HG03432 (cell line): ENCODE data around the gene TRMT112.

ENCODE experiments used
- ATAC-seq: cut with Tn5 transposase; IDR thresholded peaks from one replicate; pipeline ENCODE4 v1.9.1; 2021; ENCODE audit warnings: mild to moderate bottlenecking, moderate library complexity; ENCODE audit not compliant: unreplicated experiment

Gene TRMT112

DNA sequence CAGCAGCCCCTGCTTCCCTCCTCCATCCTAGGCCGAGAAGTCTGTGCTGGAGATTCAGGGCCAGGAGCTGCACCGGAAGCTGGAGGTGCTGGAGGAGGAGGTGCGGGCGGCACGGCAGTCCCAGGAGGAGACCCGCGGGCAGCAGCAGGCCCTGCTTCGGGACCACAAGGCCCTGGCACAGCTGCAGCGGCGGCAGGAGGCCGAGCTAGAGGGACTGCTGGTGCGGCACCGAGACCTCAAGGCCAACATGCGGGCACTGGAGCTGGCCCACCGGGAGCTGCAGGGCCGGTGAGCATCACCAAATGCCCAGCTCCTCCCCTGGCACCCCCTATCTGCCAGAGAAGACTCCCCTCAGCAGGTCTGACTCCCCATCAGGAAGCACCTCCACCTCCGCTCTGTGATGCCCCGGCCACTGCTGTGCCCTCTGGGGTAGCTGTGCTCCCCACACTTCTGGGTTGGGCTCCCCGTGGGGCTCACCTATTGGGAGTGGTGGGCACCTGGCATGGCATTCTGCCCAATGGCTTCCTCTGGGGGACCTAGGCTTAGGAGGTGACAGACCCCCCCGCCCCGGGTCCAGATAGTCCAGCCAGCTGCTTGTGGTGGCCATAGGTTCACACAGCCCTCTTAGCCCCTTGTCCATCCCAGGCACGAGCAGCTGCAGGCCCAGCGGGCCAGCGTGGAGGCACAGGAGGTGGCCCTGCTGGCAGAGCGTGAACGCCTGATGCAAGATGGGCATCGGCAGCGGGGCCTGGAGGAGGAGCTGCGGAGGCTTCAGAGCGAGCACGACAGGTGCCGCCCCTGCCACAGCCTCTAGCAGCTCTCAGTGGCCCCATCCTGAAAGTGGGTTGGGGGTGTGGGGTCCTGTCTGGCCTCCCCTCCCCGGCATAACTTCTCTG lies 35.0 kb upstream of the TRMT112 start:
- no peak for ATAC-seq

DNA sequence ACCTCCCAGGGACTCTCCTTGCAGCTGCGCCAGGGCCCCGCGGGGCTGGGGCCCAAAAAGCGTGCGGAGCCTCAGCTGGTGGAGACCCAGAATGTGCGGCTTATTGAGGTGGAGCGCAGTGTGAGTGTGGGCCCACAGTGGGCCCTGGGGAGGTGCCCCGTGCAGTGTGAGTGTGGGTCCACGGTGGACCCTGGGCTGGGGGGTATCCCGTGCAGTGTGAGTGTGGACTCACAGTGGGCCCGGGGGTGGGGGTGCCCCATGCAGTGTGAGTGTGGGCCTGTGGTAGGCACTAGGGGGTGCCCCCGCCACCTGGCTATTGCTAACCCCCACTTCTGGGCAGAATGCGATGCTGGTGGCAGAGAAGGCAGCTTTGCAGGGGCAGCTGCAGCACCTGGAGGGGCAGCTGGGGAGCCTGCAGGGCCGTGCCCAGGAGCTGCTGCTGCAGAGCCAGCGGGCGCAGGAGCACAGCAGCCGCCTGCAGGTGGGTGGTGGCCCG lies 33.8 kb upstream of the TRMT112 start:
- no peak for ATAC-seq

- no peak for ATAC-seq
Measured at GRCh38 chr11:64349404-64349803, 32.0 kb upstream of the TRMT112 start.

- ATAC-seq = no peak
Measured at GRCh38 chr11:64349025-64349387, 31.6 kb upstream of the TRMT112 start.

GRCh38 chr11:64348383-64349024 lies 31.1 kb upstream of the TRMT112 start:
- no peak for ATAC-seq

DNA sequence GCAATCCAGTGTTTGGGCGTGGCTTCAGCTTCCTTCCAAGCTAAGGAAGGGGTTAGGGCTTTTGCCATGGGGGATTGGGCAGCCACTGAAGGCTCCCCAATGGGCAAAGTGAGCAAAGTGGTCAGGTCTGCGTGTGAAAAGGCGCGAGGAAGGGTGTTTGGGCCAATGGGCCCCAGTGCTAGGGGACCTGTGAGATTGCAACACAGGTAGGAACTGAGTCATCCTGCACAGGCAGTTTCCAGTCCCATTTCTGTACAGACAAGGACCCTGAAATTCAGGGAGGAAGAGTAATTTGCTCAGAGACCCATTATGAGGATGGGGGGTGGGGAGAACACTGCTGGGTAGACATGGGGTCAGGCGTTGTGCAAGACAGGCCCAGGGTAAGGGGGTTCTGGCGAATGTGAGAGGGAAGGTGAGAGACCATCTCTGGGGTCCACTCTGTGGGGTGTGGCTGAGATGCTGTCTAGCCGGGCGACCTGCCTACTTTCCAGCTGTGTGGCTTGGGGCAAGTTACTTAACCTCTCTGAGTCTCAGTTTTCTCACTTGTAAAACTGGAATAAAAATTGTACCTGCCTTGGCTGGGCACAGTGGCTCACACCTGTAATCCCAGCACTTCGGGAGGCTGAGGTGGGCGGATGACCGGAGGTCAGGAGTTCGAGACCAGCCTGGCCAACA lies 30.0 kb upstream of the TRMT112 start:
- no peak for ATAC-seq

GRCh38 chr11:64344787-64345186 lies 27.4 kb upstream of the TRMT112 start:
- ATAC-seq = no peak

DNA sequence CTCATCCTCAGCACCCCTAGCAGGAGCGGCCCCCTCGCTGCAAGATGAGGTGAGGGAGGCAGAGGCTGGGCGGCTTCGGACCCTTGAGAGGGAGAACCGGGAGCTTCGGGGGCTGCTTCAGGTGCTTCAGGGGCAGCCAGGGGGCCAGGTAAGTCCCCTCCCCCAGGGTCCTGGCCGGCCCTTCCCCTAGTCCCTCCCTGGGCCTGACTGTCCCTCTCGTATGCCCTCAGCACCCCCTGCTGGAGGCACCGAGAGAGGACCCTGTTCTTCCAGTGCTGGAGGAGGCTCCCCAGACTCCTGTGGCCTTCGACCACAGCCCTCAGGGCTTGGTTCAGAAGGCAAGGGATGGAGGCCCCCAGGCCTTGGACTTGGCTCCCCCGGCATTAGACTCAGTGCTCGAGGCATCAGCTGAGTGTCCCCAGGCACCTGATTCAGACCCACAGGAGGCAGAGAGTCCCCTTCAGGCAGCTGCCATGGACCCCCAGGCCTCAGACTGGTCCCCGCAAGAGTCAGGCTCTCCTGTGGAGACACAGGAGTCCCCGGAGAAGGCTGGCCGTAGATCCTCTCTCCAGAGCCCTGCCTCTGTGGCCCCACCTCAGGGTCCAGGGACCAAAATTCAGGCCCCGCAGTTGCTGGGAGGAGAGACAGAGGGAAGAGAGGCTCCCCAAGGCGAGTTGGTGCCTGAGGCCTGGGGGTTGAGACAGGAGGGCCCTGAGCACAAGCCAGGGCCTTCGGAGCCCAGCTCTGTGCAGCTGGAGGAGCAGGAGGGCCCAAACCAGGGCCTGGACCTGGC lies 26.6 kb upstream of the TRMT112 start:
- ATAC-seq = no peak

DNA sequence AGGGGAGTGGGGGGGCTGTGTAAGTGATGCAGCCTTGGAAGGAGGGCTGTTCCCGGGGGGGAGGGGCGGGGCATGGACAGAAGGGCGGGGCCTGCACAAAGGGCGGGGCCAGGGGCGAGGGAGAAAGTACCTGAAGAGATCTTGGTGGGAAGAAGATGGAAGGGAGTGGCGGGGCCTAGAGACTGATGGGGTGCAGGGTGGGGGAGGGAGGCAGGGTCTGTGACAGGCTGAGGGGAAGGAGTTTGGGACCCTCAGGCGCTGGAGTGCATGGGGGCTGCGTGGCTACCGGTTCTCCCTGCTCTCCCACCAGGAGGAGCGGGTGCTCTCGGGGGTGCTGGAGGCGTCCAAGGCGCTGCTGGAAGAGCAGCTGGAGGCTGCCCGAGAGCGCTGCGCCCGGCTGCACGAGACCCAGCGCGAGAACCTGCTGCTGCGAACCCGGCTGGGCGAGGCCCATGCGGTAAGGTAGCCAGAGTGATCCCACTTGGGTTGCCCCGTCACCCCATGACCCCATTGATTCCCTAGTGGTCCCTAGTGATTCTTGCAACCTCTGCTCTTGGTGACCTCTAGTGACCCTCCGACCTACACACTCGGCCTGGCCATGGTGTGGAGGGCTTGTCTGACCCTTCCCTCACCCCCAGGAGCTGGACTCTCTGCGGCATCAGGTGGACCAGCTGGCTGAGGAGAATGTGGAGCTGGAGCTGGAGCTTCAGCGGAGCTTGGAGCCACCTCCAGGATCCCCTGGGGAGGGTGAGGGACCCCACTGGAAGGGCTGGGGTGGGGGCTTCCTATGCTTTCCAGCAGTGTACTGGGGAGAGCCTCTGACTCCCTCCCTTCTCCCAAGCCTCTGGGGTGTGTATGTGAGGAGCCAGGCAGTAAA lies 25.7 kb upstream of the TRMT112 start:
- ATAC-seq = no peak

DNA sequence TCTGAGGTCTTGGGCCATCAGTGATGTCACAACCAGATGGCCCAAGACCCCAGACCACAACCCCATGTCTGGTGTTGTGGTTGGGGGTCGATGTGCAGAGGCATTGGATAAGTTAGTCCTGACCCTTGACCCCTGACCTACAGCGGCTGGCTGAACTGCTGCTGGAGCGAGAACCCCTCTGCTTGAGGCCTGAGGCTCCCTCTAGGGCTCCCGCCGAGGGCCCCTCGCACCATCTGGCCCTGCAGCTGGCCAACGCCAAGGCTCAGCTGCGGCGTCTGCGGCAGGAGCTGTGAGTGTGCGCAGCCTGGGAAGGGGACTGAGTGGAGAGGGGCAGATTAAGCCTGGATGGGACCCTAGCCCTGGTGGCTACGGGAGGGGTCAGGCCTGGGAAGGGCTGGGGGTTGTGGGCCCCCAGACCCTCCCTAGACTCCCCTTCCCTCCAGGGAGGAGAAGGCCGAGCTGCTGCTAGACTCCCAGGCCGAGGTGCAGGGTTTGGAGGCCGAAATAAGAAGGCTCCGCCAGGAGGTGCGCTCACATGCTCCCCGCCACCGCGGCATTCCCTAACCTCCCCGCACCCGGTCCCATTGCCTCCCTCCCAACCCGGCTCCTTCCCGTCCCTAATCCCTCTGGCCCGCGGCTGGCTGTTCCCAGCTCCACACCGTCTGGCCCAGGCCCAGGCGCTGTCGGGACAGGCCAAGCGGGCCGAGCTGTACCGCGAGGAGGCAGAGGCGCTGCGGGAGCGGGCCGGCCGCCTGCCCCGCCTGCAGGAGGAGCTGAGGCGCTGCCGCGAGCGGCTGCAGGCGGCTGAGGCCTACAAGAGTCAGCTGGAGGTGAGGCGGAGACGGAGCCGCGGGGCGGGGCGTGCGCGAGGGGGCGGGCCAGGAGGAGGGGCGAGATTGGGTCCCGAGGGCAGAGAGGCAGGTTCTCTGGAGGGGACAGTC lies 24.8 kb upstream of the TRMT112 start:
- ATAC-seq = peak; percentile 56

DNA sequence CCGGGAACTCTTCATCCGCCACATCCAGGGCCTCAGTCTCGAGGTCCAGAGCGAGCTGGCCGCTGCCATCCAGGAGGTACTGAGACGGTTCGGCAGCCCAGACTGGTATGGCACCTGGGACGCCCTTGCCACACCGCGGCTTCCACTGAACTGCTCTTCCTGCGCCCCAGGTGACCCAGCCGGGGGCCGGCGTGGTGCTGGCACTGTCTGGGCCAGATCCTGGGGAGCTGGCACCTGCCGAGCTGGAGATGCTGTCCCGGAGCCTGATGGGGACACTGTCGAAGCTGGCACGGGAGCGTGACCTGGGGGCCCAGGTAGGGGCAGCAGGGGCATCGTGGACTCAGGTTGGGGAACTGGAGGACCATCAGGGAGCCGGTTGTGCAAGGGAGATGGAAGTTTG lies 24.1 kb upstream of the TRMT112 start:
- ATAC-seq = no peak

DNA sequence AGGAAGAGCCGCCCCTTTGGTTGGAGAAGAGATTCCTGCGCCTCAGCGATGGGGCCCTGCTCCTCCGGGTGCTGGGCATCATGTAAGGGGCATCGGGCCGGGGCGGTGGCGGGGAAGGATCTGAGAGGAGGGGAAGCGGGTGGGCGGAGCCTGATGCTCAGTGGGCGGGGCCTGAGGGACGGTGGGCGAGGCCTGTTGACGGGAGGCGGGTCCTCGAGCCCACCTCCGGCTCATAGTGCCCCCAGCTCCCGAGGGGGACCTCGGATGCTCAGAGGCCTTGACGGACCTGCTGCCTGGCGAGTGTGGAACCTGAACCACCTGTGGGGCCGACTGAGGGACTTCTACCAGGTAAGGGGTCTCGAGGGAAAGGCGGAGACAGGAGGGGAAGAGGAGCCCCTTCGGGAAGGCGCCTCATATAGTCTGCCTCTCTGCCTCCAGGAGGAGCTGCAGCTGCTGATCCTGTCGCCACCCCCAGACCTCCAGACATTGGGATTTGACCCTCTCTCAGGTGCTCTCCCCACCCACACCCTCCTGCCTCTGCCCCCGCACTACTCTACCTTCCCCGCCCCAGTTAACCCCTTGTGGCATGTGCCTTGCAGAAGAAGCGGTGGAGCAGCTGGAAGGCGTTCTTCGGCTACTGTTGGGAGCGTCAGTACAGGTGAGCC lies 23.4 kb upstream of the TRMT112 start:
- peak; percentile 39 for ATAC-seq

DNA sequence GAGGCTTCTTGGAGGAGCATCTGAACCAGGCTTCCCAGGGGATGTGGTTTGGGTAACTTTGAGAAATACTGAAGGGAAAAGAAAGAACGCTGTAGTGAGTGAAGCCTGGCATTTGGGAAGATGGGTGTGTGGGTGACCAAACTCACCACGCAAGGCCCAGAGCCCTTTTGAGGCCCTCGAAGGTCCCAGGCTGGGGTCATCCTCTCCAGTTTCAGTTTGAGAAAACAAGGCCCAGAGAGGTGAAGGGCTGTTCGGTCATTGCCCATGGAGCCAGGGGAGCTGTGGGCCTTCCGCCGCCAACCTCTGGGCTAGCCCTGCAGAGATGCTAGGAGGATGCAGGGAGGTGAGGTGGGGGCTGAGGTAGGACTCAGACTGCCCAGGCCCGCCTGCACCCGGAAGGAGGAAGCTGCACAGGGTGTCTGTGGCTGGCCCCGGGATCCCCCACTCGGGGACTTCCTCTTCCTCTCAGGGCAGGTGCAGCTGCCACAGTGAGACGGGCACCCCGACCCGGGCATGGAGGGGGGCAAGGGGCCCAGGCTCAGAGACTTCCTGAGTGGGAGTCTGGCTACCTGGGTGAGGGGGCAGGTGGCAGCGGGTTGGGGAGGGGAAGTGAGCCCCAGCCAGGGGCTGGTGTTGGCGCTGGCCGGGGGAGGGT lies 22.5 kb upstream of the TRMT112 start, which contains the start of gene CCDC88B:
Gene CCDC88B, plus strand, starts transcription at position 451 of the 655 bp plus-strand sequence. Its CDS starts 63 bp downstream, at position 514.
- ATAC-seq = peak; percentile 53

DNA sequence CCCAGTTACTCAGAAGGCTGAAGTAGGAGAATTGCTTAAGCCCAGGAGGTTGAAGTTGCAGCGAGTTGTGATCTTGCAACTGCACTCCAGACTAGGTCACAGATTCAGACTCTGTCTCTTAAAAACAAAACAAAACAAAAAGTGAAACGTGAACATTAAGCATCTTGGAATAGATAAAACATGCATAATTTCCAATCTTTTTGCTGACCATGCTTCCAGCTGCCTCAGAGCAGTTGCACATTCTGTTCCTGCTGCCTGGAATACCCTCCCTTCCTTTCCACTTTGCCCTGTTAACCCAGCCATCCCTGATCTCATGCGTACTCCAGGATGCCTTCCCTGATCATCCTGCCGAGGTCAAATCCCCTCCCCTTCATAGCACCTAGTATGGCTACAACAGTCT lies 21.9 kb upstream of the TRMT112 start:
- ATAC-seq = no peak

GRCh38 chr11:64338716-64339115 lies 21.4 kb upstream of the TRMT112 start:
- no peak for ATAC-seq

- ATAC-seq = no peak
Measured at GRCh38 chr11:64337538-64338249, 20.3 kb upstream of the TRMT112 start.
